ENCODE results near the gene CIAO2B.
"Not testable (repeated sequence)": the region's sequence is repeated elsewhere in the genome, so short reads cannot be mapped to it uniquely, and the experiment has no call there.

Gene CIAO2B

GRCh38 chr16:66955363-66956153 is 21.4 kb upstream of the CIAO2B start:
- DNase-seq = not testable (repeated sequence)

DNA sequence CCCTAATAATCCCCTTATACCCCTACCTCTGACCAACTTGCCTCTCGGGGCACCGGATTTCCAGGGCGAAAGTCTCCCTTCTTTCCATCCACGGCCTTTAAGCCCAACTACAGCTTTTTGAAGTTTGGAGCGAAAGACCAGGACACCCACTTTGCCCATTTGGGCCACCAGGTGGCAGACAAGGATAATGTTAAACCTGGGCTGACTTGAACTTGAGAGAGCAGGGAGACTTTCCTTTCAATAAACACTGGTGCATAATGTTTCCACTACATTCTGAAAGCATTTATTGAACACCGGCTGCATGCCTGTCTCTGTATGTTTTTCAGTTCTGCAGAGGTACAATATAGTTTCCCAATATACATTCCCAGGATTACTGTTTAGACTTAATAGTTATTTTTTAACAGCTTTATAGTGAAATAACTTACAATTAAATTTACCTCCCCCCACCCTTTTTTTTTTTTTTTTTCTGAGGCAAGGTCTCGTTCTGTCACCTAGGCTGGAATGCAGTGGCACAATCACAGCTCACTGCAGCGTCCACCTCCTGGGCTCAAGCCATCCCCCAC is 20.0 kb upstream of the CIAO2B start:
- no peak for DNase-seq

GRCh38 chr16:66953462-66954096 is 19.4 kb upstream of the CIAO2B start:
- no peak for DNase-seq

DNA sequence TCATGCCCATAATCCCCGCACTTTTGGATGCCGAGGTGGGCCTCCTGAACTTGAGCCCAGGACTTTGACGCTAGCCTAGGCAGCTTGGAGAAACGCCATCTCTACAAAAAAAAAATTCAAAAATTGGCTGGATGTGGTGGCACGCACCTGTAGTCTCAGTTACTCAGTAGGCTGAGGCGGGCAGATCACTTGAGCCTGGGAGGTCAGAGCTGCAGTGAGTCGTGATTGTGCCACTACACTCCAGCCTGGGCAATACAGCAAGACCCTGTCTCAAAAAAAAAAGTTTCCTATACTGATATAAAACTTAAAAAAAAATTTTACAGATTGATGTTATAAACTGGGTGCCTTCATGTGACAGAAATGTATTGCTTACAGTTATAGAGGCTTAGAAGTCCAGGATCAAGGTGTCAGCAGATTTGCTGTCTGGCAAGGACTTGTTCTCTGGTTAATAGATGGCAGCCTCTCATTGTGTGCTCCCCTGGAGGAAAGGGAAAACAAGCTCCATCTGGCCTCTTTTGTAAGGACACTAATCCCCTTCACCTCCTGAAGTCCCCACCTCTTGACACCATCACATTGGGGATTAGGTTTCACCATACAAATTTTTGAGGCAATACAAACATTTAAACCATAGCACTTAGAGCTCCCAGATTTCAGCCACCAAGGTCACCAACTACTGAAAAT is 18.4 kb upstream of the CIAO2B start:
- no peak for DNase-seq

- DNase-seq = no peak
Observed at GRCh38 chr16:66950971-66951790, 17.0 kb upstream of the CIAO2B start.

DNA sequence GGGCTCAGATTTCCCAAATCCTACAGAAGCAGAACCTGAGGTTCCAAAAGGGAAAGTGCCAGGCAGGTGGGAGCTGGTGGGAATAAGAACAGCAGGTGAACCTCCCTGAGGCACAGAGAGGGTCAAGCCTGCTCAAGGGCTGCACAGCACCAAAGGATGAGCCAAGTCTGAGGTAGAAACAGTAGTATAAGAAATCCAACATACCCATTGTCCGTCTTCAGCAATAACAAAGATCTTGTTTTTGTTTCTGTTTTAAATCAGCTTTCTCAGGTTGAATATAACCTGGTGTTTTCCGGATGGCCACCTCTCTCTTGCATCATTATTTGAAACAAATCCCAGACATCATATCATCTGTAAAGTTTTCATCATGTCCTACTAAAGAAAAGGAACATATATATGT is 16.2 kb upstream of the CIAO2B start:
- DNase-seq = no peak

DNA sequence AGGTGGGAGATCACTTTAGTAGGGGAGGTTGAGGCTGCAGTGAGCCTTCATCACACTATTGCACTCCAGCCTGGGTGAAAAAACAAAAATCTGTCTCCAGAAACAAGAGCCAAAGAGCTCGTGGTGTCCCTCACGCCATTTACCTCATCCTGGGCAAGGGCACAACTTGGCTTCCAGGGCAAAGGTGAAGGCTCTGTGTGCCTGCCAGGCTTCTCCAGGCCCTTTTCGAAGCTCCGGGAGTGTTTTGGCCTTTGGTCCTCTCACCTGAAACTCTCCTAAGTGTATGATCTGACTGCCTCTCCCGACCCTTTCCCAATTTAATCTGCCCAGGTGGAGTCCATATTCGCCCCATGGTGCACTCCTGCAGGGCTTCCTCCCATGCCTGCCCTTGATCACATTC is 15.3 kb upstream of the CIAO2B start:
- no peak for DNase-seq

DNA sequence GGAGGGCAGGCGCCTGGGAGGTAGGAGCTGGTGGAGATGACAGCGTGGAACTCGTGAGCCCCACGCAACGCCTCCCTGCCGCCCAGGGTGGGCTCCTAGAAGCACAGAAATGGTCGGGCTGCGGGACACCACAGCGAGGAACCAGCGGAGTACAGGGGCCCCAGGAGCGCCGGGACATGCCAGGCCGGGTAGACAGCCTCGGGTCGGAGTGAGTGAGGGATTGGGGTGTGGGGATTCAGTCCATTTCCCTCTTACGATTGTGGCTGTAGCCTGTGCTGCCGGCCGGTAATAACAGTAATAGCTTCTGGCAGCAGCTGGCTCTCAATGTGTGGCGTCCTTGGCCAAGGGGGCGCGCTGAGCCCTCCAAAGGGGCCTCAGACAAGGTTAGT is 14.6 kb upstream of the CIAO2B start:
- no peak for DNase-seq

- DNase-seq = no peak
Observed at GRCh38 chr16:66948134-66948836, 14.1 kb upstream of the CIAO2B start.

DNA sequence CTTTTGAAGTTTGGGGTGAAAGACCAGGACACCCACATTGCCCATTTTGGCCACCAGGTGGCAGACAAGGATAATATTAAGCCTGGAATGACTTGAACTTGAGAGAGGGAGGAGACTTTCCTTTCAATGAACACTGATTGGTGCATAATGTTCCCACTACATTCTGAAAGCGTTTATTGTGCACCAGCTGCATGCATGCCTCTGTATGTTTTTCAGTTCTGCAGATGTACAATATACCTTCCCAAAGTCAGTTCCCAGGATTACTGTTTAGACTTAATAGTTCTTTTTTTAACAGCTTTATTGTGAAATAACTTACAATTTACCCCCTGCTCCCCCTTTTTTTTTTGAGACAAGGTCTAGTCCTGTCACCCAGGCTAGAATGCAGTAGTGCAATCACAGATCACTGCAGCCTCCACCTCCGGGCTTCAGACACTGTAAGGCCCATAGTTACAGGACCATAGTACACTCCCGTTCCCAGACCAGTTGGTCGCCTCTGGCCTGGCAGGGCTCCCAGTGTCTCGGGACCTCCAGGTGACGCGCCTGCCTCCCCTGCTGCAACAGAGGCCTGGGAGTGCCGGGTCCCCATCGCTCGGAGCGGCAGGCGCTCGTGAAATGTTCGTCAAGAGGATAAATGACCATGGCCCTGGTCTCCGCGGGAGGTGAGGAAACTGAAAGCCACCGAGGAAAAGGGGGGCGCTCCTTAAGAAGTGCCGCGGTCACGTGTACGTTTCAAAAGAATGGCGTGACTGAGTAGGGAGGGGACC is 13.3 kb upstream of the CIAO2B start:
- peak; percentile 46 for DNase-seq

GRCh38 chr16:66946974-66947301 is 12.7 kb upstream of the CIAO2B start:
- DNase-seq = no peak

GRCh38 chr16:66946541-66946940 is 12.3 kb upstream of the CIAO2B start:
- no peak for DNase-seq

GRCh38 chr16:66945939-66946338 is 11.7 kb upstream of the CIAO2B start:
- DNase-seq = no peak

DNA sequence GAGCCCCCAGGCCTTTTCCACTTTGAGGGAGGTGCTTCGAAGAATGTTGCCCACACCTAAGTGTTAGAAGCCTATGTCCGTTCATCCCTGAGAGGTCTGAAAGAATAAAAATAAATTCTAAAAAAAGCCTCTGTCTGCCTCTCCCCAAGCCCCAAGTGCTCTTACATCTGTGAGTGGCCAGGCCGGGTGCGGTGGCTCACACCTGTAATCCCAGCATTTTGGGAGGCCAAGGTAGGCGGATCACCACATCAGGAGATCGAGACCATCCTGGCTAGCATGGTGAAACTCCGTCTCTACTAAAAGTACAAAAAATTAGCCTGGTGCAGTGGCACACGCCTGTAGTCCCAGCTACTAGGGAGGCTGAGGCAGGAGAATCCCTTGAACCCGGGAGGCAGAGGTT is 10.8 kb upstream of the CIAO2B start:
- DNase-seq = not testable (repeated sequence)

DNA sequence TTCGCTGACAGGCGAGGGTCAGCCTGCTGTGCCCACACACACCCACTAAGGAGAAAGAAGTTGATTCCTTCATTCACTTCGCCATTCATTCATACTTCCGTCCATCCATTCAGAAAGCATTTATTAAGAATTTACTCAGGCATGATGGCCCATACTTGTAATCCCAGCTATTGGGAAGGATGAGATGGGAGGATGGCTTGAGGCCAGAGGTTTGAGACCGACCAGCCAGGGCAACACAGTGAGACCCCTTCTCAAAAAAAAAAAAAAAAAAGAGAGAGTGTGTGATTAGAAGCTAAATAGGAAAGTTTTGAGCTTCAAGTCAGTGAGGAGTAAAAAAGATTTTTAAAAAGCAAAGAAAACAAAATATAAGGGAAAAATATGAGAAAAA is 9.8 kb upstream of the CIAO2B start:
- DNase-seq = no peak

- no peak for DNase-seq
Observed at GRCh38 chr16:66943426-66944053, 9.3 kb upstream of the CIAO2B start.

DNA sequence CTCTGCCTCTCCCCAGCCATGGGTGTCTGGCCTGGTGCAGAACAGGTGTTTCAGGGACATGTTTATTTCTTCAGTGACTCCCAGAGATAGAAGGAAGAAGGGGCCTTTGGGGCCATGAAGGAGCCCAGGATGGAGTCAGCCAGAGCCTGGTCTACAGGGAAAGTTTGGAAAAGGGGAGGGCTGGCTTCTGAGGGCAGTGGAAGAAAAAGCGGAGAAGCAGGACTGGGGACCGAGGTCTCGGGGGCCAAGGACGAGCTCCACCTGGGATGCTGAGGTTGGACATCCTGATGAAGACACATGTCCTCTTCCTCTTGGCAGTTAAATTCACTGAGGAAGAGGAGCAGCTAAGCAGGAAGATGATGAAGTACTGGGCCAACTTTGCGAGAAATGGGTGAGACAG is 8.8 kb upstream of the CIAO2B start:
- no peak for DNase-seq

- no peak for DNase-seq
Observed at GRCh38 chr16:66940236-66940635, 6.0 kb upstream of the CIAO2B start.

DNA sequence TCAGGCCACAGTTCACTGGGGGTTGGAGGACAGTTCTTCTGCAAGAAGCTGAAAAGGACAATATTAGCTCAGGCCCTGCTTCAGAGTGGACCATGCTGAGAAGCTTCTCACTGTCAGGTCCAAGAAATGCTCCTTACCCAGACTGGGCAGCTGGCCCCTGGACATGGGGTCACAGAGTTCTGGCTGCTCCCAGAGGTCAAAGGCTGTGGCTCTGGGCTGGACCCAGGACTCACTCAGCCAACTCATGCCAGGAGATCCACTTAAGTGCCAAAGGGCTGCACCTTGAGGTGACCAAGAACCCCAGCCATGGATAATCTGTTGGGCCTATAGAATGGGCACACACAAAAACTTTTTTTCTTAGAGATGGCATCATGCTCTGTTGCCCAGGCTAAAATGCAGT is 5.2 kb upstream of the CIAO2B start:
- DNase-seq = no peak

DNA sequence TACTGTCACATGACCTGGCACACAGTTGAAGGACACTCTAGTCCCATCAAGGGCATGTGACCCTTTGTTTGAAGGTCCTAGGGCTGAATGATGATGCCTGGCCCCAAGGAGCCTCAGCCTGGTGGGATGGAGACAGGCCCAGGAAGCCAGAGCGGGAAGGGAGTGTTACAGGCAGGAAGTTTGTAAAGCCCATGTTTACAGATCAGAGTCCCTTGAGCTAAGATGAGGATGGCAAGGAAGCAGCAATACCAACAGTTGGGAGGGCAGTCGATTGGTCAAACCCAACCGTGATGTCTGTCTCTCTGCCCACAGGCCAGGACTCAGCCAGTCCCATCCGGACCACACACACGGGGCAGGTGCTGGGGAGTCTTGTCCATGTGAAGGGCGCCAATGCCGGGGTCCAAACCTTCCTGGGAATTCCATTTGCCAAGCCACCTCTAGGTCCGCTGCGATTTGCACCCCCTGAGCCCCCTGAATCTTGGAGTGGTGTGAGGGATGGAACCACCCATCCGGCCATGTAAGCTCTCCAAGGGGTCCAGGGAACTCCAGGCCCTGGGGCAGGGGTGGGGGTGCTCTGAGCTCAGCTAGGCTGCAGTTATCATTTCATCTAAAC is 3.6 kb upstream of the CIAO2B start:
- DNase-seq = no peak

Measured in GOT3 (cell line).